KMS-11 (cell line): Measurements from ENCODE around the gene SMDT1.

Experiments used
- H2AFZ ChIP-seq: fragments of 200-600 bp; sonication (generic); 2 replicates; pipeline ENCODE4 v1.6.1; 2016; ENCODE audit warnings: antibody characterized with exemption, mixed run types, low read depth
- H3K27ac ChIP-seq: fragments of 200-600 bp; sonication (generic); 2 replicates; pipeline ENCODE4 v1.6.1; 2016; ENCODE audit warnings: mild to moderate bottlenecking, mixed run types
- H3K27me3 ChIP-seq: fragments of 200-600 bp; sonication (generic); 2 replicates; pipeline ENCODE4 v1.6.1; 2017; ENCODE audit warnings: mild to moderate bottlenecking, low read depth, mixed run types, moderate library complexity; ENCODE audit not compliant: insufficient read depth
- H3K36me3 ChIP-seq: fragments of 200-600 bp; sonication (generic); 2 replicates; pipeline ENCODE4 v1.6.1; 2017; ENCODE audit warnings: mild to moderate bottlenecking, mixed run types; ENCODE audit not compliant: insufficient read depth
- H3K4me1 ChIP-seq: fragments of 200-600 bp; sonication (generic); 2 replicates; pipeline ENCODE4 v1.6.1; 2016; ENCODE audit warnings: mild to moderate bottlenecking, low read depth, mixed run types; ENCODE audit not compliant: poor library complexity, severe bottlenecking
- H3K4me2 ChIP-seq: fragments of 200-600 bp; sonication (generic); 2 replicates; pipeline ENCODE4 v1.7.0; 2016; ENCODE audit warnings: mild to moderate bottlenecking, mixed run types
- H3K4me3 ChIP-seq: fragments of 200-600 bp; sonication (generic); IDR thresholded peaks from 2 replicates; pipeline ENCODE4 v1.6.1; 2017; ENCODE audit warnings: low read depth, low read length, mixed read lengths; ENCODE audit not compliant: insufficient read depth
- H3K79me2 ChIP-seq: fragments of 200-600 bp; sonication (generic); 2 replicates; pipeline ENCODE4 v1.6.1; 2016; ENCODE audit warnings: low read depth, mixed run types; ENCODE audit not compliant: insufficient read depth
- H3K9ac ChIP-seq: fragments of 200-600 bp; sonication (generic); 2 replicates; pipeline ENCODE4 v1.6.1; 2016; ENCODE audit warnings: mild to moderate bottlenecking, mixed run types
- H4K20me1 ChIP-seq: fragments of 200-600 bp; sonication (generic); 2 replicates; pipeline ENCODE4 v1.6.1; 2016; ENCODE audit warnings: mild to moderate bottlenecking, mixed run types; ENCODE audit not compliant: insufficient read depth
- CTCF ChIP-seq: fragments of 200-600 bp; sonication (generic); conservative IDR thresholded peaks from 2 replicates; pipeline ENCODE4 v1.6.1; 2017; ENCODE audit warnings: low read depth, mild to moderate bottlenecking, antibody characterized with exemption, low read length, moderate library complexity, mixed read lengths

Gene SMDT1

GRCh38 chr22:42079319-42080251, at the start of gene SMDT1:
Gene SMDT1, plus strand, starts transcription at chr22:42079700. Its CDS starts 69 bp downstream, at chr22:42079769.
- H2AFZ ChIP-seq = peak within 1 kb of the TSS; percentile 96

GRCh38 chr22:42033263-42034181, 46.0 kb upstream of the SMDT1 start:
- H3K4me2 ChIP-seq = no peak overlapping the region
- no peaks in the 10 kb centered on the region for H3K36me3 ChIP-seq
- H3K27ac ChIP-seq = no peak overlapping the region
- H2AFZ ChIP-seq = no peak overlapping the region
- H3K79me2 ChIP-seq = no peaks in the 10 kb centered on the region
- no peak for TF ChIP-seq CTCF
- H4K20me1 ChIP-seq = no peaks in the 10 kb centered on the region
- H3K4me3 ChIP-seq = no peak overlapping the region
- H3K9ac ChIP-seq = no peak overlapping the region
- H3K4me1 ChIP-seq = peaks cover 20% of the 10 kb centered on the region
- H3K27me3 ChIP-seq = no peaks in the 10 kb centered on the region

More at GRCh38 chr22:42079319-42080251, at the start of gene SMDT1:
- H3K4me3 ChIP-seq = no peak within 1 kb of the TSS
- peak within 1 kb of the TSS; percentile 79 for H3K4me2 ChIP-seq
- no peak for TF ChIP-seq CTCF
- no peaks in the 10 kb centered on the region; the same call in 1 of the 2 replicates for H3K36me3 ChIP-seq
- H3K4me1 ChIP-seq = no peaks in the 10 kb centered on the region
- H3K79me2 ChIP-seq = peaks cover 11% of the 10 kb centered on the region; the same call in 1 of the 2 replicates
- peak within 1 kb of the TSS; percentile 98 for H3K9ac ChIP-seq
- peak within 1 kb of the TSS; percentile 94 for H3K27ac ChIP-seq
- H4K20me1 ChIP-seq = no peaks in the 10 kb centered on the region
- H3K27me3 ChIP-seq = no peaks in the 10 kb centered on the region

- Histone ChIP-seq H3K4me2 (no peak overlapping the region), H3K4me3 (no peak overlapping the region), H3K27me3 (no peaks in the 10 kb centered on the region), H3K79me2 (no peaks in the 10 kb centered on the region), H3K27ac (no peak overlapping the region), H2AFZ (no peak overlapping the region), H3K9ac (no peak overlapping the region), H4K20me1 (no peaks in the 10 kb centered on the region), H3K4me1 (peaks cover 19% of the 10 kb centered on the region), H3K36me3 (no peaks in the 10 kb centered on the region)
- no peak for TF ChIP-seq CTCF
These were observed 44.2 kb upstream of the SMDT1 start for GRCh38 chr22:42035256-42035655.

DNA sequence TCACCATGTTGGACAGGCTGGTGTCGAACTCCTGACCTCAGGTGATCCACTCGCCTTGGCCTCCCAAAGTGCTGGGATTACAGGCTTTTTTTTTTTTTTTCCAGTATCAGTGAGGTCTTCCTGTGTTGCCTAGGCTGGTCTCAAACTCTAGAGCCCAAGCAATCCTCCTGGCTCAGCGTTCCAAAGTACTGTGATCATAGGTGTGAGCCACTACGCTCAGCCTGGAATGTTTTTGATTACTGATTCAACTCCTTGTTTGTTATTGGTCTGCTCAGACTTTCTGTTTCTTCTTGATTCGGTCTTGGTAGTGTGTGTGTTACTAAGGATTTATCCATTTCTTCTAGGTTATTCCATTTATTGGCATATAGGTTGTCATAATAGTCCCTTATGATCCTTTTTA, 40.2 kb upstream of the SMDT1 start:
- Histone ChIP-seq H2AFZ (no peak overlapping the region), H3K79me2 (no peaks in the 10 kb centered on the region), H3K4me3 (no peak overlapping the region), H4K20me1 (no peaks in the 10 kb centered on the region), H3K27me3 (no peaks in the 10 kb centered on the region), H3K36me3 (no peaks in the 10 kb centered on the region), H3K4me1 (no peaks in the 10 kb centered on the region), H3K27ac (no peak overlapping the region), H3K9ac (no peak overlapping the region), H3K4me2 (no peak overlapping the region)
- no peak for TF ChIP-seq CTCF
